A549 (cell line): ENCODE results near the gene PRMT7. TPM values are rescaled to one million over a fixed set of nuclear protein-coding genes. Genes with fewer than 3 reads are reported as not detected.

Experiments
- ATAC-seq, 2 experiments: fragments of 200-7000 bp in 1 of 2; fragments of >200 bp in 1 of 2; cut with Nextera tagmentation in 1 of 2; cut with Tn5 transposase in 1 of 2; 3 replicates each; pipeline versions ENCODE4 v1.8.0 to v1.9.1; 2018 to 2020; ENCODE audit warnings: mild to moderate bottlenecking in 1 of 2, moderate library complexity in 1 of 2
- CTCF ChIA-PET: fragments of 300-600 bp; sonication (Branson Sonifier 250); formaldehyde crosslinking; extraction: SDS; loops from one replicate; lab custom pipeline; 2021; ENCODE audit warnings: antibody characterized with exemption, inconsistent platforms; lab: Yijun Ruan, JAX
- POLR2A ChIA-PET: fragments of 350-600 bp; formaldehyde crosslinking; extraction: SDS; loops from one replicate; lab custom pipeline; 2021; ENCODE audit warnings: antibody characterized with exemption, inconsistent platforms; lab: Yijun Ruan, JAX
- DNase-seq, 2 experiments: peaks; one replicate each; pipeline versions ENCODE4 v3.0.0 to v3.0.0-alpha.2; 2011 to 2016; ENCODE audit warnings: low read depth in 1 of 2, low spot score in 1 of 2
- FAIRE-seq: peaks from 2 replicates; lab custom pipeline; 2011; peaks lifted over from hg19 to GRCh38; lab: Jason Lieb, UNC
- H3K27ac ChIP-seq, 2 experiments: fragments of >200 bp; sonication (Bioruptor Twin); formaldehyde crosslinking; 3 replicates each; pipeline ENCODE4 v1.5.1; 2016 to 2017
- H3K4me1 ChIP-seq: fragments of >200 bp; sonication (Bioruptor Twin); formaldehyde crosslinking; 3 replicates; pipeline ENCODE4 v1.6.1; 2016
- H3K4me2 ChIP-seq: fragments of >200 bp; sonication (Bioruptor Twin); formaldehyde crosslinking; 3 replicates; pipeline ENCODE4 v1.6.1; 2016
- H3K4me3 ChIP-seq: fragments of >200 bp; sonication (Bioruptor Twin); formaldehyde crosslinking; 3 replicates; pipeline ENCODE4 v1.5.1; 2016
- H3K9me3 ChIP-seq: fragments of >200 bp; sonication (Bioruptor Twin); formaldehyde crosslinking; 3 replicates; pipeline ENCODE4 v1.6.1; 2016
- CTCF ChIP-seq: fragments of >200 bp; sonication (Bioruptor Twin); formaldehyde crosslinking; IDR thresholded peaks from 3 replicates; pipeline ENCODE4 v1.5.1; 2016
- EHF ChIP-seq: fragments of 250-450 bp; sonication (Bioruptor Pico); IDR thresholded peaks from 2 replicates; pipeline ENCODE4 v1.5.0; 2020; ENCODE audit warnings: mild to moderate bottlenecking
- EHMT2 ChIP-seq: fragments of 200-600 bp; sonication (generic); IDR thresholded peaks from 2 replicates; pipeline ENCODE4 v1.6.1; 2016; ENCODE audit warnings: antibody characterized with exemption, low read depth, mild to moderate bottlenecking, moderate library complexity
- FOSB ChIP-seq: fragments of 250-450 bp; sonication (Bioruptor Pico); IDR thresholded peaks from 2 replicates; pipeline ENCODE4 v1.5.0; 2020; ENCODE audit warnings: mild to moderate bottlenecking, moderate library complexity
- FOSL2 ChIP-seq, 2 experiments: fragments of 450-650 bp in 1 of 2; fragments of >200 bp in 1 of 2; sonication (Bioruptor Twin) in 1 of 2; formaldehyde crosslinking; IDR thresholded peaks; 2 replicates each; pipeline versions ENCODE4 v1.5.0 to v1.6.1; 2016 to 2020; ENCODE audit warnings: mild to moderate bottlenecking in 1 of 2, moderate library complexity in 1 of 2
- HDAC2 ChIP-seq: fragments of 200-600 bp; sonication (generic); IDR thresholded peaks from 2 replicates; pipeline ENCODE4 v1.6.1; 2016
- HOXB13 ChIP-seq: fragments of 250-450 bp; sonication (Bioruptor Pico); IDR thresholded peaks from 2 replicates; pipeline ENCODE4 v1.5.0; 2020; ENCODE audit warnings: low read depth, mild to moderate bottlenecking, moderate library complexity
- HOXB5 ChIP-seq: fragments of 250-450 bp; sonication (Bioruptor Pico); IDR thresholded peaks from 2 replicates; pipeline ENCODE4 v1.5.0; 2020; ENCODE audit warnings: mild to moderate bottlenecking, moderate library complexity
- KDM1A ChIP-seq: fragments of 200-600 bp; sonication (generic); IDR thresholded peaks from 2 replicates; pipeline ENCODE4 v1.6.1; 2016; ENCODE audit warnings: low read depth, mild to moderate bottlenecking
- MAZ ChIP-seq: fragments of 150-350 bp; IDR thresholded peaks from 2 replicates; pipeline ENCODE4 v1.6.1; 2014; ENCODE audit warnings: antibody characterized with exemption, low read depth, low read length, borderline replicate concordance
- PHF8 ChIP-seq: fragments of 200-600 bp; sonication (generic); IDR thresholded peaks from 2 replicates; pipeline ENCODE4 v1.6.1; 2016; ENCODE audit warnings: low read depth, mild to moderate bottlenecking, antibody characterized with exemption, moderate library complexity, borderline replicate concordance
- POLR2A ChIP-seq: IDR thresholded peaks from 2 replicates; pipeline ENCODE4 v1.6.1; 2012; ENCODE audit warnings: mild to moderate bottlenecking, low read length
- POLR2AphosphoS2 ChIP-seq: conservative IDR thresholded peaks from 2 replicates; pipeline ENCODE4 v1.6.1; 2012; ENCODE audit warnings: low read length, improper control_type of control experiment, inconsistent platforms
- RAD21 ChIP-seq, 2 experiments: fragments of >200 bp in 1 of 2; sonication (Bioruptor Twin) in 1 of 2; formaldehyde crosslinking in 1 of 2; IDR thresholded peaks in 1 of 2; conservative IDR thresholded peaks in 1 of 2; 2 replicates in 1 of 2; 3 replicates in 1 of 2; pipeline ENCODE4 v1.6.1; 2012 to 2018; ENCODE audit warnings: inconsistent platforms in 1 of 2
- SREBF2 ChIP-seq: fragments of 450-650 bp; IDR thresholded peaks from 2 replicates; pipeline ENCODE4 v1.6.1; 2014; ENCODE audit warnings: mild to moderate bottlenecking, moderate library complexity
- TP53 ChIP-seq: fragments of 250-450 bp; sonication (Bioruptor Pico); IDR thresholded peaks from 2 replicates; pipeline ENCODE4 v1.5.0; 2021; ENCODE audit warnings: mild to moderate bottlenecking, moderate library complexity
- ZFP36 ChIP-seq: fragments of 450-650 bp; IDR thresholded peaks from 2 replicates; pipeline ENCODE4 v1.6.1; 2014; ENCODE audit warnings: borderline replicate concordance; ENCODE audit not compliant: partially characterized antibody
- ZSCAN20 ChIP-seq: fragments of 250-450 bp; sonication (Bioruptor Pico); IDR thresholded peaks from 2 replicates; pipeline ENCODE4 v1.8.0; 2022; ENCODE audit warnings: mild to moderate bottlenecking, moderate library complexity
- WGBS: methylation state at CpG from one replicate; pipeline ENCODE4 v1.1.6; 2017; ENCODE audit errors: missing lambda C conversion rate; 5-methylcytosine and 5-hydroxymethylcytosine counted together
- polyA plus RNA-seq, 4 experiments: library from polyadenylated mRNA; depleted of rRNA in 3 of 4; stranded (reverse); fragments of >200 nt; fragmentation: RNase III in 1 of 4; extraction: RNeasy Plus Mini Kit Qiagen cat#74134 plus additional on column Dnase treatment in 1 of 4; gene quantifications; 2 replicates in 3 of 4; 3 replicates in 1 of 4; pipeline ENCODE4 v1.2.3, GENCODE V29; 2011 to 2017
- TF ChIP-seq, protein P1 (sequence below): fragments of 450-650 bp; IDR thresholded peaks from 2 replicates; pipeline ENCODE4 v1.6.1; 2014; ENCODE audit warnings: antibody characterized with exemption
- TF ChIP-seq, protein P2 (sequence below): fragments of >200 bp; sonication (Bioruptor Twin); formaldehyde crosslinking; IDR thresholded peaks from 3 replicates; pipeline ENCODE4 v1.6.1; 2016
- TF ChIP-seq, protein P3 (sequence below): fragments of >200 bp; sonication (Bioruptor Twin); formaldehyde crosslinking; IDR thresholded peaks from 2 replicates; pipeline ENCODE4 v1.6.1; 2016

Gene PRMT7
- polyA plus RNA-seq, 2 of the 4 experiments (the other 2 are of a cell fraction) = 37.1 to 44.7 TPM

DNA sequence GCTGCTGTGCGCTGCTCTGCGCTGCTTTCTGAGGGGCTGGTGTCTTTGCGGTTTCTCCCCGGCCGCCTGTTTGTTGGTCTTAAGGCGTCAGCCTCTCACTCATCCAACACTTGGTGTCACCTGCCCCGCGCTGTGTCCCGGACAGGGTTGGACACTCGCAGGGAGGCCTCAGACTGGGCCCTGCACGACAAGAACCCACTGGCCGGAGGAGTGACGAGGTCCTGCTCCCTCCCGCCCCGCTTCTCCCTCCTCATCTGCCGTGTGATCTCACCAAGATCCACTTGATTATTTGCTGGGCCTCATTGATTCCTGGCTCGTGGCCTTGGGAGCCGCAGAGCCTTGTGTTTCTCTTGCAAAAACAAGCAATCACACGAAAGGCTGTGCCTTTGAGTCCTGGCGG lies 56.6 kb downstream of the PRMT7 start:
- Histone ChIP-seq H3K4me1 (no peaks in the 10 kb centered on the region), H3K27ac (no peak overlapping the region), H3K9me3 (no peaks in the 10 kb centered on the region), H3K4me2 (no peak overlapping the region), H3K4me3 (no peak overlapping the region)
- FAIRE-seq (no peak), DNase-seq (no peak), ATAC-seq (no peak)
- ChIA-PET POLR2A (no interaction called here), CTCF (interaction anchor here (0.6 to 4.2 kb wide), 8 partner anchors 11 to 192 kb away, joined by 3 to 21 read pairs (median 3); no protein-coding TSS in a partner anchor)
- WGBS = 77% methylated on average over 20 of the region's 20 CpGs
- TF ChIP-seq POLR2AphosphoS2 (no peak), CTCF (no peak; the same call in 2 of the 3 replicates), FOSB (no peak), EHF (CRISPR knock-in tag) (no peak), KDM1A (no peak), ZFP36 (no peak), MAZ (no peak), RAD21 (conservative IDR thresholded peaks at IDR 0.05 in 1 of 2, IDR thresholded peaks at IDR 0.05 in 1 of 2) (no peak), TP53 (CRISPR knock-in tag) (no peak), FOSL2 (IDR thresholded peaks at IDR 0.05) (no peak), FOSL2 (CRISPR knock-in tag; IDR thresholded peaks at IDR 0.05) (no peak), HDAC2 (no peak), HOXB5 (CRISPR knock-in tag) (no peak), PHF8 (no peak), ZSCAN20 (CRISPR knock-in tag) (no peak)
- TF ChIP-seq, protein P1, sequence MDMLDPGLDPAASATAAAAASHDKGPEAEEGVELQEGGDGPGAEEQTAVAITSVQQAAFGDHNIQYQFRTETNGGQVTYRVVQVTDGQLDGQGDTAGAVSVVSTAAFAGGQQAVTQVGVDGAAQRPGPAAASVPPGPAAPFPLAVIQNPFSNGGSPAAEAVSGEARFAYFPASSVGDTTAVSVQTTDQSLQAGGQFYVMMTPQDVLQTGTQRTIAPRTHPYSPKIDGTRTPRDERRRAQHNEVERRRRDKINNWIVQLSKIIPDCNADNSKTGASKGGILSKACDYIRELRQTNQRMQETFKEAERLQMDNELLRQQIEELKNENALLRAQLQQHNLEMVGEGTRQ = no peak
- TF ChIP-seq, protein P2, sequence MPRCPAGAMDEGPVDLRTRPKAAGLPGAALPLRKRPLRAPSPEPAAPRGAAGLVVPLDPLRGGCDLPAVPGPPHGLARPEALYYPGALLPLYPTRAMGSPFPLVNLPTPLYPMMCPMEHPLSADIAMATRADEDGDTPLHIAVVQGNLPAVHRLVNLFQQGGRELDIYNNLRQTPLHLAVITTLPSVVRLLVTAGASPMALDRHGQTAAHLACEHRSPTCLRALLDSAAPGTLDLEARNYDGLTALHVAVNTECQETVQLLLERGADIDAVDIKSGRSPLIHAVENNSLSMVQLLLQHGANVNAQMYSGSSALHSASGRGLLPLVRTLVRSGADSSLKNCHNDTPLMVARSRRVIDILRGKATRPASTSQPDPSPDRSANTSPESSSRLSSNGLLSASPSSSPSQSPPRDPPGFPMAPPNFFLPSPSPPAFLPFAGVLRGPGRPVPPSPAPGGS = no peak

- Histone ChIP-seq H3K4me2 (no peak overlapping the region), H3K4me1 (no peaks in the 10 kb centered on the region), H3K27ac (no peak overlapping the region), H3K4me3 (no peak overlapping the region), H3K9me3 (no peaks in the 10 kb centered on the region)
- ChIA-PET CTCF (interaction anchor here (0.6 to 4.2 kb wide), 7 partner anchors 10 to 192 kb away, joined by 3 to 21 read pairs (median 4); partner anchors contain the start of gene SLC7A6), POLR2A (no interaction called here)
- 90% methylated on average over 12 of the region's 14 CpGs for whole genome bisulfite sequencing
- FAIRE-seq (no peak), DNase-seq (no peak), ATAC-seq (no peak)
- TF ChIP-seq EHMT2 = no peak
- TF ChIP-seq POLR2A = no peak
- TF ChIP-seq SREBF2 = no peak
- no peak for TF ChIP-seq KDM1A
- TF ChIP-seq HOXB13 (CRISPR knock-in tag) = no peak
- TF ChIP-seq, protein P3, sequence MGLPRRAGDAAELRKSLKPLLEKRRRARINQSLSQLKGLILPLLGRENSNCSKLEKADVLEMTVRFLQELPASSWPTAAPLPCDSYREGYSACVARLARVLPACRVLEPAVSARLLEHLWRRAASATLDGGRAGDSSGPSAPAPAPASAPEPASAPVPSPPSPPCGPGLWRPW = no peak
Measured at GRCh38 chr16:68367891-68368290, 57.1 kb downstream of the PRMT7 start.
